NCI-H510A treated with DMSO at 0.1 percent for 48 hours (cell line): ENCODE measurements around the gene TIMP2.
"Not testable (repeated sequence)": the region's sequence is repeated elsewhere in the genome, so short reads cannot be mapped to it uniquely, and the experiment has no call there.

Experiments
- DNase-seq: peaks from one replicate; lab custom pipeline; 2025; lab: John Stamatoyannopoulos, UW

The TIMP2 gene

GRCh38 chr17:78956254-78956653 lies 31.1 kb upstream of the TIMP2 start:
- DNase-seq: no peak

- DNase-seq: no peak
Observed at GRCh38 chr17:78954684-78955083, 29.5 kb upstream of the TIMP2 start.

GRCh38 chr17:78953356-78954350 lies 28.5 kb upstream of the TIMP2 start:
- DNase-seq: no peak

- DNase-seq: no peak
Observed at GRCh38 chr17:78952706-78953105, 27.5 kb upstream of the TIMP2 start.

- peak; percentile 35 for DNase-seq
Observed at GRCh38 chr17:78951967-78952551, 26.9 kb upstream of the TIMP2 start.

- DNase-seq: no peak
Observed at GRCh38 chr17:78950870-78951269, 25.7 kb upstream of the TIMP2 start.

GRCh38 chr17:78947235-78948149 lies 22.3 kb upstream of the TIMP2 start:
- no peak for DNase-seq

- no peak for DNase-seq
Observed at GRCh38 chr17:78946631-78947030, 21.4 kb upstream of the TIMP2 start.

GRCh38 chr17:78946131-78946530 lies 20.9 kb upstream of the TIMP2 start:
- peak; percentile 48 for DNase-seq

GRCh38 chr17:78945455-78945854 lies 20.3 kb upstream of the TIMP2 start:
- not testable (repeated sequence) for DNase-seq

- peak; percentile 25 for DNase-seq
Observed at GRCh38 chr17:78944956-78945355, 19.8 kb upstream of the TIMP2 start.

GRCh38 chr17:78944026-78944425 lies 18.8 kb upstream of the TIMP2 start:
- DNase-seq: no peak

GRCh38 chr17:78940708-78941107 lies 15.5 kb upstream of the TIMP2 start:
- peak; percentile 13 for DNase-seq

GRCh38 chr17:78940258-78940657 lies 15.1 kb upstream of the TIMP2 start:
- DNase-seq: no peak

GRCh38 chr17:78939615-78940014 lies 14.4 kb upstream of the TIMP2 start:
- no peak for DNase-seq

- DNase-seq: no peak
Observed at GRCh38 chr17:78937561-78937960, 12.4 kb upstream of the TIMP2 start.

GRCh38 chr17:78935419-78936323 lies 10.5 kb upstream of the TIMP2 start:
- no peak for DNase-seq

- no peak for DNase-seq
Observed at GRCh38 chr17:78934681-78935418, 9.7 kb upstream of the TIMP2 start.

GRCh38 chr17:78933959-78934568 lies 8.9 kb upstream of the TIMP2 start:
- peak; percentile 91 for DNase-seq
